Osteocyte (in vitro differentiated cells): Measurements from ENCODE around the gene ANKH. TPM values are rescaled to one million over a fixed set of nuclear protein-coding genes. Genes with fewer than 3 reads are reported as not detected.

Experiments used
- DNase-seq: peaks from one replicate; pipeline ENCODE4 v3.0.0; 2021; ENCODE audit warnings: mixed read lengths; ENCODE audit not compliant: unreplicated experiment; ENCODE audit errors: extremely low spot score
- H3K27ac Mint-ChIP-seq: one replicate; pipeline ENCODE4 v1.8.0; 2021; ENCODE audit warnings: mild to moderate bottlenecking, mixed read lengths; ENCODE audit not compliant: unreplicated experiment
- H3K27me3 Mint-ChIP-seq: one replicate; pipeline ENCODE4 v1.8.0; 2021; ENCODE audit warnings: mixed read lengths; ENCODE audit not compliant: unreplicated experiment
- H3K36me3 Mint-ChIP-seq: one replicate; pipeline ENCODE4 v1.8.0; 2021; ENCODE audit warnings: mixed read lengths; ENCODE audit not compliant: unreplicated experiment
- H3K4me1 Mint-ChIP-seq: one replicate; pipeline ENCODE4 v1.8.0; 2021; ENCODE audit warnings: mixed read lengths; ENCODE audit not compliant: unreplicated experiment
- H3K4me3 Mint-ChIP-seq: one replicate; pipeline ENCODE4 v1.8.0; 2021; ENCODE audit warnings: mild to moderate bottlenecking, moderate library complexity, mixed read lengths; ENCODE audit not compliant: unreplicated experiment
- H3K9me3 Mint-ChIP-seq: one replicate; pipeline ENCODE4 v1.8.0; 2021; ENCODE audit warnings: mixed read lengths; ENCODE audit not compliant: unreplicated experiment
- CTCF ChIP-seq: fragments of 200-600 bp; sonication (generic); IDR thresholded peaks from 2 replicates; pipeline ENCODE4 v1.5.0; 2021; ENCODE audit warnings: antibody characterized with exemption, mild to moderate bottlenecking, moderate library complexity
- total RNA-seq: library from RNA; stranded (reverse); gene quantifications from 2 replicates; pipeline ENCODE4 v1.2.1, GENCODE V29; 2021

ANKH gene
- total RNA-seq, 1 donor from 2014 or later = 50.8 TPM

GRCh38 chr5:14663734-14664269, 207.8 kb downstream of the ANKH start:
- Mint-ChIP-seq H3K36me3 (no peaks in the 10 kb centered on the region), H3K27ac (peak overlapping the region; percentile 94), H3K9me3 (no peaks in the 10 kb centered on the region), H3K27me3 (no peaks in the 10 kb centered on the region), H3K4me3 (peak overlapping the region; percentile 95), H3K4me1 (peaks cover 36% of the 10 kb centered on the region)
- DNase-seq = no peak
- TF ChIP-seq CTCF = no peak

GRCh38 chr5:14662721-14663260, 208.8 kb downstream of the ANKH start:
- Mint-ChIP-seq H3K9me3 (no peaks in the 10 kb centered on the region), H3K27ac (no peak overlapping the region), H3K4me3 (no peak overlapping the region), H3K36me3 (no peaks in the 10 kb centered on the region), H3K27me3 (no peaks in the 10 kb centered on the region), H3K4me1 (peaks cover 33% of the 10 kb centered on the region)
- DNase-seq = no peak
- no peak for TF ChIP-seq CTCF

- no peaks in the 10 kb centered on the region for H3K36me3 Mint-ChIP-seq
Measured at GRCh38 chr5:14660833-14661232, 210.7 kb downstream of the ANKH start.

GRCh38 chr5:14659821-14660607, 211.6 kb downstream of the ANKH start:
- no peak overlapping the region for H3K4me3 Mint-ChIP-seq
- H3K27me3 Mint-ChIP-seq = peaks cover 6% of the 10 kb centered on the region
- H3K9me3 Mint-ChIP-seq = no peaks in the 10 kb centered on the region
- no peak for DNase-seq
- no peak overlapping the region for H3K27ac Mint-ChIP-seq
- TF ChIP-seq CTCF = no peak
- H3K4me1 Mint-ChIP-seq = peaks cover 13% of the 10 kb centered on the region
- H3K36me3 Mint-ChIP-seq = no peaks in the 10 kb centered on the region

More at GRCh38 chr5:14660833-14661232, 210.7 kb downstream of the ANKH start:
- Mint-ChIP-seq H3K4me1 (peaks cover 18% of the 10 kb centered on the region), H3K27me3 (peaks cover 2% of the 10 kb centered on the region), H3K9me3 (no peaks in the 10 kb centered on the region), H3K27ac (no peak overlapping the region), H3K4me3 (no peak overlapping the region)
- DNase-seq = no peak
- no peak for TF ChIP-seq CTCF

- no peak for TF ChIP-seq CTCF
- DNase-seq = no peak
- no peaks in the 10 kb centered on the region for H3K36me3 Mint-ChIP-seq
Measured at GRCh38 chr5:14656898-14657297, 214.7 kb downstream of the ANKH start.

More at GRCh38 chr5:14656898-14657297, 214.7 kb downstream of the ANKH start:
- Mint-ChIP-seq H3K4me3 (no peak overlapping the region), H3K27me3 (peaks cover 29% of the 10 kb centered on the region), H3K4me1 (peaks cover 2% of the 10 kb centered on the region), H3K27ac (no peak overlapping the region), H3K9me3 (no peaks in the 10 kb centered on the region)
